ENCODE measurements around the gene KIRREL3. TPM values are rescaled to one million over a fixed set of nuclear protein-coding genes. Genes with fewer than 3 reads are reported as not detected.

The KIRREL3 gene
- total and polyA plus RNA-seq, 2 of the 4 experiments (the other 2 are of a cell fraction): 10.9 to 15.9 TPM

- Histone ChIP-seq H3K23ac (ENCODE audit: low read depth, low read length) (no peak overlapping the region), H3K9ac (ENCODE audit: low read depth, low read length) (no peak overlapping the region), H3K4me3 (ENCODE audit: insufficient read depth, low read depth, low read length) (no peak overlapping the region), H3K79me1 (ENCODE audit: low read depth in 1 of 2, low read length in 2 of 2) (peaks cover 0 to 3% of the 10 kb centered on the region in 2 experiments; a peak in 1 of 4 replicates), H3K36me3 (ENCODE audit: control insufficient read depth, insufficient read depth, low read length) (no peaks in the 10 kb centered on the region), H2AK9ac (replicated peaks; ENCODE audit: low read depth, low read length, poor library complexity) (no peak overlapping the region), H3K9me1 (ENCODE audit: insufficient read depth, low read length) (no peaks in the 10 kb centered on the region), H4K5ac (ENCODE audit: low read depth, low read length) (no peak overlapping the region), H2AK5ac (ENCODE audit: low read depth, low read length) (no peak overlapping the region), H2BK5ac (ENCODE audit: low read depth, low read length, poor library complexity, severe bottlenecking) (no peak overlapping the region), H3K27me3 (ENCODE audit: control insufficient read depth, insufficient read depth, low read length) (no peaks in the 10 kb centered on the region), H4K8ac (ENCODE audit: low read depth in 2 of 2, low read length in 2 of 2) (no peak overlapping the region), H3K9me3 (ENCODE audit: control insufficient read depth, insufficient read depth, low read length) (no peaks in the 10 kb centered on the region), H3K4ac (ENCODE audit: low read depth, low read length) (no peak overlapping the region), H2BK120ac (ENCODE audit: low read depth, low read length) (no peak overlapping the region), H2AFZ (replicated peaks; ENCODE audit: low read length, poor library complexity) (no peak overlapping the region), H3K4me1 (ENCODE audit: control insufficient read depth, insufficient read depth, low read length) (no peaks in the 10 kb centered on the region), H3K18ac (ENCODE audit: low read depth, low read length) (no peak overlapping the region), H2BK15ac (ENCODE audit: low read depth, low read length) (no peak overlapping the region), H4K20me1 (ENCODE audit: insufficient read depth, low read length) (no peaks in the 10 kb centered on the region), H3K27ac (ENCODE audit: insufficient read depth, low read length) (no peak overlapping the region), H3K4me2 (ENCODE audit: low read depth, low read length) (no peak overlapping the region), H3K56ac (ENCODE audit: extremely low read depth, insufficient read depth, low read length) (no peak overlapping the region), H4K91ac (ENCODE audit: insufficient read depth, low read depth, low read length) (no peak overlapping the region), H3K14ac (replicated peaks; ENCODE audit: low read depth, low read length) (no peak overlapping the region), H2BK20ac (ENCODE audit: low read depth, low read length) (no peak overlapping the region)
- TF ChIP-seq CHD1 (IDR thresholded peaks at IDR 0.05; ENCODE audit: low read depth, low read length): no peak
- no peak for TF ChIP-seq RCOR1 (IDR thresholded peaks at IDR 0.05; ENCODE audit: insufficient replicate concordance, low read length)
- no peak for TF ChIP-seq BHLHE40 (IDR thresholded peaks at IDR 0.05; ENCODE audit: low read depth, low read length)
- TF ChIP-seq POLR2A (IDR thresholded peaks at IDR 0.05; ENCODE audit: low read depth, low read length): no peak
- no peak for TF ChIP-seq MAFK (IDR thresholded peaks at IDR 0.05; ENCODE audit: low read depth, low read length)
- no peak for TF ChIP-seq RFX5 (IDR thresholded peaks at IDR 0.05; ENCODE audit: low read depth, low read length)
- TF ChIP-seq MXI1 (IDR thresholded peaks at IDR 0.05; ENCODE audit: borderline replicate concordance, low read depth, low read length): no peak
- TF ChIP-seq USF2 (IDR thresholded peaks at IDR 0.05; ENCODE audit: low read depth, low read length): no peak
- intact Hi-C loops (cut with micrococcal nuclease) (no loop called here), in situ Hi-C loops (cut with MboI; ENCODE audit: low sequenced_read_pairs) (no loop called here), dilution Hi-C loops (cut with HindIII; ENCODE audit: low sequenced_read_pairs, unreplicated experiment) (no loop called here)
- POLR2A ChIA-PET (ENCODE audit: unreplicated experiment): no interaction called here
- DNase-seq: no peak
- CTCF ChIA-PET: no interaction called here
- WGBS, 2 experiments (ENCODE audit: extremely low coverage in 2 of 2, insufficient read length in 1 of 2): 100% methylated on average over 1 of the region's 7 CpGs; no CpG with 5 or more reads in 1 of the 2 experiments
- no peak for ATAC-seq (ENCODE audit: low read depth)
- BruUV-seq (replicated peaks): no TSS peak
These were observed 176.4 kb downstream of the KIRREL3 start for GRCh38 chr11:126824035-126824607.

Data from IMR-90 (cell line).